ENCODE data around the gene TMPRSS7.

GRCh38 chr3:112035241-112035640, 705 bp downstream of the TMPRSS7 start:
- TF ChIP-seq CTCF (optimal IDR thresholded peaks at IDR 0.05 in 1 of 3, IDR thresholded peaks at IDR 0.05 in 1 of 3, conservative IDR thresholded peaks at IDR 0.05 in 1 of 3; ENCODE audit: extremely low read depth in 1 of 3, insufficient read depth in 2 of 3, low read length in 3 of 3) = no peak
- no peak for TF ChIP-seq EZH2 (IDR thresholded peaks at IDR 0.05; ENCODE audit: low read length)
